ENCODE measurements around the gene COMMD6. TPM values are rescaled to one million over a fixed set of nuclear protein-coding genes. Genes with fewer than 3 reads are reported as not detected.

The COMMD6 gene
- total RNA-seq, 2 donors from 2014 or later = 6.3 to 286 TPM

GRCh38 chr13:75495938-75496337, 41.7 kb downstream of the COMMD6 start:
- intact Hi-C loops (cut with DNase I) = no loop called here
- TF ChIP-seq CTCF (IDR thresholded peaks at IDR 0.05) (no peak), POLR2A (IDR thresholded peaks at IDR 0.05) (no peak)
- H3K27me3 ChIP-seq = no peaks in the 10 kb centered on the region
- no peak overlapping the region for H3K27ac ChIP-seq
- no peaks in the 10 kb centered on the region for H3K36me3 ChIP-seq (replicated peaks in 1 of 2; ENCODE audit: insufficient read depth in 1 of 2, low read depth in 2 of 2)
- no peak for ATAC-seq
- no peaks in the 10 kb centered on the region for H3K4me1 ChIP-seq
- H3K9me3 ChIP-seq = no peaks in the 10 kb centered on the region
- H3K4me3 ChIP-seq = no peak overlapping the region
- no peak for DNase-seq
- 82 to 87% methylated on average over 5 of the region's 5 CpGs for WGBS, 2 donors

DNA sequence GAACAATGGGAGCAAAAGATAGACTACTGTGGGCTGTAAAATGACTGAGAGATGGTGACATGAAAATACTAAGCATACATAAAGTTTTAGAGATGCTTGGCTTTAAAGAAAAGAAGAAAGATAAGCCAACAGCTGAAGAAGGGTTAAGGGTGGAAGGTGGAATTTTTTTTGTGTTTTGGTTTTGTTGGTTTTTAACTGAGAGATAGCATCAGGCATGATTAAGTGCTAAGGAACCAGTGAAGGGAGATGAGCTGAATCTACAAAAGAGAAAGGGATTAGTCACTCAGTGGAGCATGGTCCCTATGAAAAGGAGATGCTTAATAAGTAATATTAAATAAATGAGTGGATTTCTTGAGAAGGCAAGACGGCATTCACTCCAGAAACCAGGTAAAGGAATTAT, 43.1 kb downstream of the COMMD6 start:
- WGBS, 2 donors = 37 to 56% methylated on average over 1 of the region's 1 CpG
- H3K36me3 ChIP-seq (replicated peaks in 1 of 2; ENCODE audit: insufficient read depth in 1 of 2, low read depth in 2 of 2) = no peaks in the 10 kb centered on the region
- TF ChIP-seq POLR2A (IDR thresholded peaks at IDR 0.05) (no peak), CTCF (IDR thresholded peaks at IDR 0.05) (no peak)
- H3K4me3 ChIP-seq = no peak overlapping the region
- intact Hi-C loops (cut with DNase I) = no loop called here
- H3K27me3 ChIP-seq = no peaks in the 10 kb centered on the region
- DNase-seq = no peak
- H3K9me3 ChIP-seq = no peaks in the 10 kb centered on the region
- no peak overlapping the region for H3K27ac ChIP-seq
- H3K4me1 ChIP-seq = peaks cover 6% of the 10 kb centered on the region
- ATAC-seq = no peak

DNA sequence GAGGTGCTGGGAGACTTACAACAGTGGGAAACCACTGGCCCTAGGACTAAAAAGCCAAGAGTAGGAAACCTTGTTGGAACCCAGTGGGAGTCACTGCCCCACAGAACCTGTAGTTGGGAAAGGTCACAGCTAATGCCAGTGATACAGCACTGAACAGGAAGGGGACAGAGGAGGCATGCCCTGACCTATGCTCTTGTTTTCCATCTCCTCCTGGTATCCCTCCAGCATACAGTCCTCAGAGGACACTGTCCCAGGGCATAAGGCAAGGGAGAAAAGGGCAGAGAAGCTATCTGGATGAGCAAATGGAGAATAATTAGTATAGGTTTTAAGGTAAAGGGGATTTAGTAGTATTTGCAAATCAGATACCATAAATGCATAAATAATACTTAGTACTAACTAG, 44.5 kb downstream of the COMMD6 start:
- intact Hi-C loops (cut with DNase I) = no loop called here
- no peak for ATAC-seq
- no peaks in the 10 kb centered on the region for H3K27me3 ChIP-seq
- H3K36me3 ChIP-seq (replicated peaks in 1 of 2; ENCODE audit: insufficient read depth in 1 of 2, low read depth in 2 of 2) = no peaks in the 10 kb centered on the region
- no peaks in the 10 kb centered on the region for H3K9me3 ChIP-seq
- peaks cover 9% of the 10 kb centered on the region for H3K4me1 ChIP-seq
- no peak overlapping the region for H3K27ac ChIP-seq
- no peak overlapping the region for H3K4me3 ChIP-seq
- TF ChIP-seq POLR2A (IDR thresholded peaks at IDR 0.05) = no peak
- no peak for TF ChIP-seq CTCF (IDR thresholded peaks at IDR 0.05)
- no peak for DNase-seq

DNA sequence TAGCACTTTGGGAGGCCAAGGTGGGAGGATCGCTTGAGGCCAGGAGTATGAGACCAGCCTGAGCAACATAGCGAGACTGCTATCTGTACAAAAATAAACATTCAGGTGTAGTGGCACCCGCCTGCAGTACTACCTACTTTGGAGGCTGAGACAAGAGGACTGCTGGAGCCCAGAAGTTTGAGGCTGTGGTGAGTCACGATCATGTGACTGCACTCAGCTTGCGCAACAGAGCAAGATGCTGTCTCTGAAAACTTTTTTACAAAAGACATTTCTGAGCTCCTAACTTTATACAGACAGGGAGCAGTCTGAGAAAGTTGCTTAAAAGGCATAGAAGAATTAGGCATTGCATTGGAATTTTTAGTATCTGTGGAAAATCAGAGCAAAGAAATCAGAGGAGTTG, 45.3 kb downstream of the COMMD6 start:
- no peak for ATAC-seq
- Histone ChIP-seq H3K27me3 (no peaks in the 10 kb centered on the region), H3K27ac (no peak overlapping the region), H3K36me3 (replicated peaks in 1 of 2; ENCODE audit: insufficient read depth in 1 of 2, low read depth in 2 of 2) (no peaks in the 10 kb centered on the region), H3K4me1 (peaks cover 9% of the 10 kb centered on the region), H3K4me3 (no peak overlapping the region), H3K9me3 (no peaks in the 10 kb centered on the region)
- no peak for DNase-seq
- 97% methylated on average over 5 of the region's 5 CpGs for WGBS, 2 donors
- no peak for TF ChIP-seq CTCF (IDR thresholded peaks at IDR 0.05)
- no peak for TF ChIP-seq POLR2A (IDR thresholded peaks at IDR 0.05)
- intact Hi-C loops (cut with DNase I) = no loop called here

GRCh38 chr13:75491376-75491775, 46.3 kb downstream of the COMMD6 start:
- TF ChIP-seq POLR2A (IDR thresholded peaks at IDR 0.05) = no peak
- TF ChIP-seq CTCF (IDR thresholded peaks at IDR 0.05) = no peak
- Histone ChIP-seq H3K27me3 (no peaks in the 10 kb centered on the region), H3K9me3 (no peaks in the 10 kb centered on the region), H3K27ac (no peak overlapping the region), H3K36me3 (replicated peaks in 1 of 2; ENCODE audit: insufficient read depth in 1 of 2, low read depth in 2 of 2) (no peaks in the 10 kb centered on the region), H3K4me3 (no peak overlapping the region), H3K4me1 (peaks cover 9% of the 10 kb centered on the region)
- ATAC-seq (no peak), DNase-seq (no peak)
- intact Hi-C loops (cut with DNase I) = no loop called here
- WGBS, 2 donors = 75% methylated on average over 2 of the region's 2 CpGs

Data from body of pancreas (tissue), 4 donors.